GM12891 (cell line): ENCODE results near the gene CKMT1A.
"Not testable (repeated sequence)": the region's sequence is repeated elsewhere in the genome, so short reads cannot be mapped to it uniquely, and the experiment has no call there.

Experiments used
- POLR2A ChIP-seq: IDR thresholded peaks from 2 replicates; pipeline ENCODE4 v1.6.1; 2011; ENCODE audit warnings: low read depth, low read length, control low read depth
- POLR2AphosphoS5 ChIP-seq: IDR thresholded peaks from 2 replicates; pipeline ENCODE4 v1.6.1; 2011; ENCODE audit warnings: low read depth, low read length, control low read depth

- TF ChIP-seq POLR2AphosphoS5, POLR2A: not testable (repeated sequence)
Measured at GRCh38 chr15:43662293-43662692, 31.4 kb upstream of the CKMT1A start.
